Liver (tissue), 9 donors: Measurements from ENCODE around the gene DOCK9. TPM values are rescaled to one million over a fixed set of nuclear protein-coding genes. Genes with fewer than 3 reads are reported as not detected.

ENCODE experiments used
- DNase-seq: peaks from one replicate; pipeline ENCODE4 v3.0.0-alpha.2; 2017; ENCODE audit warnings: low spot score
- H3K27ac ChIP-seq, 2 donors: one replicate each; pipeline ENCODE4 v1.7.0; 2013; ENCODE audit warnings: inconsistent platforms in 2 of 2, low read length in 2 of 2, control low read depth in 1 of 2, low read depth in 1 of 2, mild to moderate bottlenecking in 1 of 2
- H3K27me3 ChIP-seq, 4 donors: one replicate each; pipeline versions ENCODE4 v1.6.1 to v1.7.0; 2013; ENCODE audit warnings: low read length in 3 of 4, inconsistent platforms in 1 of 4, mild to moderate bottlenecking in 1 of 4, moderate library complexity in 1 of 4; ENCODE audit not compliant: control insufficient read depth in 4 of 4, insufficient read depth in 4 of 4
- H3K36me3 ChIP-seq, 4 donors: one replicate each; pipeline versions ENCODE4 v1.6.1 to v1.7.0; 2013; ENCODE audit warnings: low read length in 3 of 4, mild to moderate bottlenecking in 3 of 4, low read depth in 1 of 4, moderate library complexity in 1 of 4; ENCODE audit not compliant: control insufficient read depth in 4 of 4, insufficient read depth in 3 of 4
- H3K4me1 ChIP-seq, 4 donors: one replicate each; pipeline versions ENCODE4 v1.6.1 to v1.7.0; 2013; ENCODE audit warnings: low read length in 3 of 4, mild to moderate bottlenecking in 3 of 4, moderate library complexity in 1 of 4; ENCODE audit not compliant: control insufficient read depth in 4 of 4, insufficient read depth in 4 of 4
- H3K4me3 ChIP-seq, 3 donors: one replicate each; pipeline versions ENCODE4 v1.6.1 to v1.7.0; 2013; ENCODE audit warnings: low read length in 3 of 3, control low read depth in 1 of 3, low read depth in 1 of 3, mild to moderate bottlenecking in 1 of 3
- H3K9ac ChIP-seq, 2 donors: one replicate each; pipeline ENCODE4 v1.7.0; 2013; ENCODE audit warnings: low read length in 2 of 2, mild to moderate bottlenecking in 2 of 2, moderate library complexity in 2 of 2, control low read depth in 1 of 2, low read depth in 1 of 2
- H3K9me3 ChIP-seq, 4 donors: one replicate each; pipeline versions ENCODE4 v1.6.1 to v1.7.0; 2013; ENCODE audit warnings: low read length in 3 of 4; ENCODE audit not compliant: control insufficient read depth in 4 of 4
- ATF3 ChIP-seq: IDR thresholded peaks from 2 replicates; pipeline ENCODE4 v1.6.1; 2016; ENCODE audit warnings: antibody characterized with exemption
- CTCF ChIP-seq: fragments of 150-350 bp; IDR thresholded peaks from 2 replicates; pipeline ENCODE4 v1.5.1; 2017; ENCODE audit warnings: improper control_type of control experiment, low read depth, low read length; ENCODE audit not compliant: missing input control
- EGR1 ChIP-seq, 2 donors: IDR thresholded peaks; 2 replicates each; pipeline ENCODE4 v1.6.1; 2016 to 2018; ENCODE audit warnings: antibody characterized with exemption in 2 of 2, low read depth in 2 of 2
- FOXA1 ChIP-seq: IDR thresholded peaks from 2 replicates; pipeline ENCODE4 v1.6.1; 2016; ENCODE audit warnings: antibody characterized with exemption
- FOXA2 ChIP-seq: IDR thresholded peaks from 2 replicates; pipeline ENCODE4 v1.6.1; 2016; ENCODE audit warnings: antibody characterized with exemption
- GABPA ChIP-seq, 2 donors: IDR thresholded peaks in 1 of 2; conservative IDR thresholded peaks in 1 of 2; 2 replicates each; pipeline ENCODE4 v1.6.1; 2016; ENCODE audit warnings: antibody characterized with exemption in 2 of 2, mild to moderate bottlenecking in 1 of 2, moderate library complexity in 1 of 2
- HNF4A ChIP-seq, 2 donors: conservative IDR thresholded peaks; 2 replicates each; pipeline ENCODE4 v1.6.1; 2016; ENCODE audit warnings: antibody characterized with exemption in 2 of 2, mild to moderate bottlenecking in 2 of 2
- HNF4G ChIP-seq: IDR thresholded peaks from 2 replicates; pipeline ENCODE4 v1.6.1; 2016; ENCODE audit warnings: antibody characterized with exemption
- JUND ChIP-seq, 2 donors: IDR thresholded peaks; 2 replicates each; pipeline ENCODE4 v1.6.1; 2016; ENCODE audit warnings: antibody characterized with exemption in 2 of 2
- MAX ChIP-seq: IDR thresholded peaks from 2 replicates; pipeline ENCODE4 v1.6.1; 2016; ENCODE audit warnings: antibody characterized with exemption
- NR2F2 ChIP-seq: IDR thresholded peaks from 2 replicates; pipeline ENCODE4 v1.6.1; 2016; ENCODE audit warnings: antibody characterized with exemption
- RAD21 ChIP-seq, 2 donors: IDR thresholded peaks; 2 replicates each; pipeline ENCODE4 v1.6.1; 2016; ENCODE audit warnings: antibody characterized with exemption in 2 of 2, mild to moderate bottlenecking in 2 of 2
- REST ChIP-seq: IDR thresholded peaks from 2 replicates; pipeline ENCODE4 v1.6.1; 2016; ENCODE audit warnings: antibody characterized with exemption, mild to moderate bottlenecking
- RXRA ChIP-seq, 2 donors: IDR thresholded peaks; 2 replicates each; pipeline ENCODE4 v1.6.1; 2017 to 2018; ENCODE audit warnings: antibody characterized with exemption in 2 of 2, mild to moderate bottlenecking in 1 of 2
- SP1 ChIP-seq: IDR thresholded peaks from 2 replicates; pipeline ENCODE4 v1.6.1; 2018; ENCODE audit warnings: antibody characterized with exemption, mild to moderate bottlenecking
- TAF1 ChIP-seq: conservative IDR thresholded peaks from 2 replicates; pipeline ENCODE4 v1.6.1; 2016; ENCODE audit warnings: antibody characterized with exemption, mild to moderate bottlenecking
- YY1 ChIP-seq: IDR thresholded peaks from 2 replicates; pipeline ENCODE4 v1.6.1; 2016; ENCODE audit warnings: antibody characterized with exemption, mild to moderate bottlenecking
- WGBS: extraction: QIAGEN DNeasy Blood & Tissue Kit; methylation state at CpG from one replicate; pipeline ENCODE4 v1.1.7; 2013; 5-methylcytosine and 5-hydroxymethylcytosine counted together
- polyA plus RNA-seq, 2 donors: library from polyadenylated mRNA; stranded (reverse) in 1 of 2; unstranded in 1 of 2; fragments of 200-250 nt in 1 of 2; fragments of >200 nt in 1 of 2; fragmentation: Nextera tagmentation in 1 of 2; extraction: Ambion mirVana in 1 of 2; gene quantifications; one replicate each; pipeline versions ENCODE4 v1.2.1 to v1.2.3, GENCODE V29; 2013 to 2015
- total RNA-seq, 2 donors: library from RNA; depleted of rRNA; stranded (reverse); fragments of >200 nt; gene quantifications; one replicate each; pipeline ENCODE4 v1.2.3, GENCODE V29; 2014
- donor health status: healthy.
- donor health status: healthy.
- donor health status: healthy.
- donor health status: healthy.
- donor health status: healthy.

The DOCK9 gene
- total and polyA plus RNA-seq, 4 donors: 5.4 to 31.3 (median 10.6) TPM

GRCh38 chr13:98994896-98995295 is 17.0 kb upstream of the DOCK9 start:
- Histone ChIP-seq H3K4me3 (no peak overlapping the region), H3K4me1 (no peaks in the 10 kb centered on the region), H3K27ac (no peak overlapping the region), H3K36me3 (no peaks in the 10 kb centered on the region), H3K9ac (no peak overlapping the region), H3K9me3 (no peaks in the 10 kb centered on the region), H3K27me3 (no peaks in the 10 kb centered on the region)
- DNase-seq: no peak
- 83% methylated on average over 6 of the region's 6 CpGs for WGBS
- TF ChIP-seq HNF4A (conservative IDR thresholded peaks at IDR 0.05) (no peak), GABPA (IDR thresholded peaks at IDR 0.05 in 1 of 2, conservative IDR thresholded peaks at IDR 0.05 in 1 of 2) (no peak), ATF3 (no peak), FOXA1 (no peak), SP1 (no peak), HNF4G (no peak), YY1 (no peak), RAD21 (IDR thresholded peaks at IDR 0.05) (no peak), FOXA2 (no peak), MAX (no peak), CTCF (no peak), NR2F2 (no peak), JUND (IDR thresholded peaks at IDR 0.05) (no peak), REST (no peak), TAF1 (no peak)

GRCh38 chr13:98994080-98994479 is 16.2 kb upstream of the DOCK9 start:
- WGBS: 92% methylated on average over 2 of the region's 2 CpGs
- no peaks in the 10 kb centered on the region for H3K36me3 ChIP-seq
- H3K27me3 ChIP-seq: no peaks in the 10 kb centered on the region
- no peak for DNase-seq
- no peak overlapping the region for H3K27ac ChIP-seq
- no peaks in the 10 kb centered on the region for H3K4me1 ChIP-seq
- TF ChIP-seq MAX (no peak), YY1 (no peak), NR2F2 (no peak), RXRA (IDR thresholded peaks at IDR 0.05) (no peak), FOXA2 (no peak), REST (no peak), EGR1 (IDR thresholded peaks at IDR 0.05; ENCODE audit: low read depth in 2 of 2) (no peak), FOXA1 (no peak), GABPA (IDR thresholded peaks at IDR 0.05 in 1 of 2, conservative IDR thresholded peaks at IDR 0.05 in 1 of 2) (no peak), ATF3 (no peak), SP1 (no peak), RAD21 (IDR thresholded peaks at IDR 0.05) (no peak), JUND (IDR thresholded peaks at IDR 0.05) (no peak), TAF1 (no peak), HNF4G (no peak), CTCF (no peak), HNF4A (conservative IDR thresholded peaks at IDR 0.05) (no peak)
- no peak overlapping the region for H3K4me3 ChIP-seq
- no peak overlapping the region for H3K9ac ChIP-seq
- no peaks in the 10 kb centered on the region for H3K9me3 ChIP-seq
